ENCODE measurements around the gene PDZD7.

Gene PDZD7

GRCh38 chr10:101063548-101064414 is 32.9 kb upstream of the PDZD7 start:
- peak overlapping the region; percentile 95 to 97 for H3K27ac ChIP-seq
- peak overlapping the region in 1 of 2 donors; percentile 65 for H3K4me3 ChIP-seq
- H3K36me3 ChIP-seq = no peaks in the 10 kb centered on the region
- H3K4me1 ChIP-seq = peaks cover 5 to 67% (median 52%) of the 10 kb centered on the region in 4 donors
- no peak for TF ChIP-seq CTCF (IDR thresholded peaks at IDR 0.05)
- intact Hi-C loops (cut with DNase I; ENCODE audit: low total_unique reads) = loop anchor here (10.0 kb wide), 1 partner anchor 991 kb away; the partner anchor contains the start of gene ARMH3
- DNase-seq = no peak
- no peaks in the 10 kb centered on the region for H3K27me3 ChIP-seq
- H3K9me3 ChIP-seq = no peaks in the 10 kb centered on the region

GRCh38 chr10:101063050-101063525 is 32.2 kb upstream of the PDZD7 start:
- H3K4me1 ChIP-seq = peaks cover 5 to 67% (median 52%) of the 10 kb centered on the region in 4 donors
- H3K27me3 ChIP-seq = no peaks in the 10 kb centered on the region
- intact Hi-C loops (cut with DNase I; ENCODE audit: low total_unique reads) = loop anchor here (10.0 kb wide), 1 partner anchor 992 kb away; the partner anchor contains the start of gene ARMH3
- peak overlapping the region; percentile 95 to 97 for H3K27ac ChIP-seq
- H3K4me3 ChIP-seq = peak overlapping the region; percentile 65 to 85
- no peaks in the 10 kb centered on the region for H3K9me3 ChIP-seq
- TF ChIP-seq CTCF (IDR thresholded peaks at IDR 0.05) = no peak
- H3K36me3 ChIP-seq = no peaks in the 10 kb centered on the region
- DNase-seq = peak in 1 of 2 donors; percentile 81

- H3K4me3 ChIP-seq = peak overlapping the region; percentile 65 to 85
- intact Hi-C loops (cut with DNase I; ENCODE audit: low total_unique reads) = loop anchor here (10.0 kb wide), 1 partner anchor 992 kb away; the partner anchor contains the start of gene ARMH3
- H3K27me3 ChIP-seq = no peaks in the 10 kb centered on the region
Observed at GRCh38 chr10:101062232-101063049, 31.5 kb upstream of the PDZD7 start.

GRCh38 chr10:101061624-101062231 is 30.8 kb upstream of the PDZD7 start, which contains the start of gene KAZALD1:
Gene KAZALD1 (plus strand): TSS chr10:101061989. CDS start chr10:101062593, 604 bp downstream.
- no peak for TF ChIP-seq CTCF (IDR thresholded peaks at IDR 0.05)
- peak; percentile 60 to 89 for DNase-seq
- no peaks in the 10 kb centered on the region for H3K9me3 ChIP-seq
- H3K4me1 ChIP-seq = peaks cover 5 to 57% (median 42%) of the 10 kb centered on the region in 4 donors
- H3K36me3 ChIP-seq = no peaks in the 10 kb centered on the region
- intact Hi-C loops (cut with DNase I; ENCODE audit: low total_unique reads) = loop anchor here (10.0 kb wide), 1 partner anchor 993 kb away; the partner anchor contains the start of gene ARMH3
- H3K4me3 ChIP-seq = peak within 1 kb of the TSS; percentile 65 to 85
- H3K27me3 ChIP-seq = no peaks in the 10 kb centered on the region
- peak within 1 kb of the TSS; percentile 95 to 97 for H3K27ac ChIP-seq

More at GRCh38 chr10:101062232-101063049, 31.5 kb upstream of the PDZD7 start:
- peak; percentile 55 to 59 for TF ChIP-seq CTCF (IDR thresholded peaks at IDR 0.05)
- Histone ChIP-seq H3K36me3 (no peaks in the 10 kb centered on the region), H3K4me1 (peaks cover 5 to 64% (median 49%) of the 10 kb centered on the region in 4 donors), H3K9me3 (no peaks in the 10 kb centered on the region), H3K27ac (peak overlapping the region; percentile 95 to 97)
- peak in 1 of 2 donors; percentile 77 for DNase-seq

Data from tibial artery (tissue), 4 donors.